DND-41 (cell line): Measurements from ENCODE around the gene CMTM7.

Experiments
- EZH2 ChIP-seq: IDR thresholded peaks from 3 replicates; pipeline ENCODE4 v1.6.1; 2012; ENCODE audit warnings: borderline replicate concordance, low read depth, mild to moderate bottlenecking, moderate library complexity, low read length, inconsistent platforms; ENCODE audit not compliant: severe bottlenecking
- TF ChIP-seq, protein P1 (sequence below): IDR thresholded peaks from 2 replicates; pipeline ENCODE4 v1.5.1; 2012; ENCODE audit warnings: borderline replicate concordance, low read length, moderate library complexity, mild to moderate bottlenecking; ENCODE audit not compliant: poor library complexity, severe bottlenecking; ENCODE audit errors: extremely low read depth

GRCh38 chr3:32395496-32395895, 3.8 kb downstream of the CMTM7 start:
- no peak for TF ChIP-seq EZH2
- TF ChIP-seq, protein P1, sequence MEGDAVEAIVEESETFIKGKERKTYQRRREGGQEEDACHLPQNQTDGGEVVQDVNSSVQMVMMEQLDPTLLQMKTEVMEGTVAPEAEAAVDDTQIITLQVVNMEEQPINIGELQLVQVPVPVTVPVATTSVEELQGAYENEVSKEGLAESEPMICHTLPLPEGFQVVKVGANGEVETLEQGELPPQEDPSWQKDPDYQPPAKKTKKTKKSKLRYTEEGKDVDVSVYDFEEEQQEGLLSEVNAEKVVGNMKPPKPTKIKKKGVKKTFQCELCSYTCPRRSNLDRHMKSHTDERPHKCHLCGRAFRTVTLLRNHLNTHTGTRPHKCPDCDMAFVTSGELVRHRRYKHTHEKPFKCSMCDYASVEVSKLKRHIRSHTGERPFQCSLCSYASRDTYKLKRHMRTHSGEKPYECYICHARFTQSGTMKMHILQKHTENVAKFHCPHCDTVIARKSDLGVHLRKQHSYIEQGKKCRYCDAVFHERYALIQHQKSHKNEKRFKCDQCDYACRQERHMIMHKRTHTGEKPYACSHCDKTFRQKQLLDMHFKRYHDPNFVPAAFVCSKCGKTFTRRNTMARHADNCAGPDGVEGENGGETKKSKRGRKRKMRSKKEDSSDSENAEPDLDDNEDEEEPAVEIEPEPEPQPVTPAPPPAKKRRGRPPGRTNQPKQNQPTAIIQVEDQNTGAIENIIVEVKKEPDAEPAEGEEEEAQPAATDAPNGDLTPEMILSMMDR, result no peak
